ENCODE measurements around the gene TAF9. TPM values are rescaled to one million over a fixed set of nuclear protein-coding genes. Genes with fewer than 3 reads are reported as not detected.

Gene TAF9
- total and polyA plus RNA-seq, 12 donors, result 32.1 to 152 (median 58.2) TPM

- H3K36me3 ChIP-seq (replicated peaks in 1 of 2), result peaks cover 0 to 7% of the 10 kb centered on the region in 2 donors
- H3K4me1 ChIP-seq (replicated peaks in 1 of 2), result peaks cover 0 to 4% of the 10 kb centered on the region in 2 donors
- DNase-seq, result no peak
- no peaks in the 10 kb centered on the region for H3K9me3 ChIP-seq (replicated peaks in 1 of 3)
- intact Hi-C loops (cut with DNase I), result loop anchor here in 1 of 2 donors (10.0 kb wide), 1 partner anchor 266 kb away; the partner anchor contains the start of gene SLC30A5
- WGBS, 4 donors, result 88 to 100% (median 97%) methylated on average over 1 of the region's 1 CpG
- no peak overlapping the region for H3K27ac ChIP-seq
- no peaks in the 10 kb centered on the region for H3K27me3 ChIP-seq
- no peak overlapping the region for H3K4me3 ChIP-seq
- no peak for TF ChIP-seq CTCF (IDR thresholded peaks at IDR 0.05)
- TF ChIP-seq POLR2A (IDR thresholded peaks at IDR 0.05), result no peak
Observed at GRCh38 chr5:69360442-69360841, 8.9 kb downstream of the TAF9 start.

GRCh38 chr5:69359699-69360098 is 9.6 kb downstream of the TAF9 start:
- Histone ChIP-seq H3K36me3 (replicated peaks in 1 of 2) (peaks cover 0 to 4% of the 10 kb centered on the region in 2 donors), H3K4me3 (no peak overlapping the region), H3K27me3 (no peaks in the 10 kb centered on the region), H3K9me3 (replicated peaks in 1 of 3) (no peaks in the 10 kb centered on the region), H3K27ac (no peak overlapping the region), H3K4me1 (replicated peaks in 1 of 2) (peaks cover 0 to under 1% of the 10 kb centered on the region in 2 donors)
- DNase-seq, result no peak
- intact Hi-C loops (cut with DNase I), result loop anchor here in 1 of 2 donors (10.0 kb wide), 1 partner anchor 265 kb away; the partner anchor contains the start of gene SLC30A5
- TF ChIP-seq POLR2A (IDR thresholded peaks at IDR 0.05) (no peak), CTCF (IDR thresholded peaks at IDR 0.05) (no peak)
- WGBS, 4 donors, result 57 to 68% (median 61%) methylated on average over 3 of the region's 3 CpGs

GRCh38 chr5:69350664-69351063 is 18.7 kb downstream of the TAF9 start:
- no peak overlapping the region for H3K27ac ChIP-seq
- TF ChIP-seq CTCF (IDR thresholded peaks at IDR 0.05) (no peak), POLR2A (IDR thresholded peaks at IDR 0.05) (no peak)
- intact Hi-C loops (cut with DNase I), result no loop called here
- H3K4me3 ChIP-seq, result no peak overlapping the region
- H3K36me3 ChIP-seq (replicated peaks in 1 of 2), result peaks cover 0 to 29% of the 10 kb centered on the region in 2 donors
- H3K9me3 ChIP-seq (replicated peaks in 1 of 3), result no peaks in the 10 kb centered on the region
- no peak for DNase-seq
- no peaks in the 10 kb centered on the region for H3K27me3 ChIP-seq
- no peaks in the 10 kb centered on the region for H3K4me1 ChIP-seq (replicated peaks in 1 of 2)

GRCh38 chr5:69343083-69343482 is 26.2 kb downstream of the TAF9 start:
- TF ChIP-seq CTCF (IDR thresholded peaks at IDR 0.05) (no peak), POLR2A (IDR thresholded peaks at IDR 0.05) (no peak)
- Histone ChIP-seq H3K27ac (no peak overlapping the region), H3K4me1 (replicated peaks in 1 of 2) (no peaks in the 10 kb centered on the region), H3K27me3 (no peaks in the 10 kb centered on the region), H3K36me3 (replicated peaks in 1 of 2) (no peaks in the 10 kb centered on the region), H3K4me3 (no peak overlapping the region), H3K9me3 (replicated peaks in 1 of 3) (no peaks in the 10 kb centered on the region)
- WGBS, 4 donors, result 67 to 80% (median 72%) methylated on average over 1 of the region's 1 CpG
- DNase-seq, result no peak
- intact Hi-C loops (cut with DNase I), result no loop called here
